Suprapubic skin (tissue), 4 donors: ENCODE measurements around the gene THBS3.

Experiments used
- EP300 ChIP-seq: sonication (generic); formaldehyde crosslinking; IDR thresholded peaks from one replicate; pipeline ENCODE4 v1.6.1; 2017; ENCODE audit warnings: antibody characterized with exemption
- POLR2A ChIP-seq, 2 donors: fragments of 450-650 bp; IDR thresholded peaks; one replicate each; pipeline ENCODE4 v1.6.1; 2017; ENCODE audit warnings: antibody characterized with exemption in 2 of 2, mild to moderate bottlenecking in 2 of 2, moderate library complexity in 2 of 2
- POLR2AphosphoS5 ChIP-seq, 3 donors: sonication (generic); formaldehyde crosslinking; IDR thresholded peaks; one replicate each; pipeline ENCODE4 v1.6.1; 2017; ENCODE audit warnings: antibody characterized with exemption in 3 of 3
- TF ChIP-seq, protein P1 (sequence below), 2 donors: fragments of 200-600 bp in 1 of 2; fragments of 450-650 bp in 1 of 2; sonication (generic) in 1 of 2; IDR thresholded peaks; one replicate each; pipeline ENCODE4 v1.5.1; 2016 to 2019; ENCODE audit warnings: antibody characterized with exemption in 2 of 2, mild to moderate bottlenecking in 1 of 2, moderate library complexity in 1 of 2

DNA sequence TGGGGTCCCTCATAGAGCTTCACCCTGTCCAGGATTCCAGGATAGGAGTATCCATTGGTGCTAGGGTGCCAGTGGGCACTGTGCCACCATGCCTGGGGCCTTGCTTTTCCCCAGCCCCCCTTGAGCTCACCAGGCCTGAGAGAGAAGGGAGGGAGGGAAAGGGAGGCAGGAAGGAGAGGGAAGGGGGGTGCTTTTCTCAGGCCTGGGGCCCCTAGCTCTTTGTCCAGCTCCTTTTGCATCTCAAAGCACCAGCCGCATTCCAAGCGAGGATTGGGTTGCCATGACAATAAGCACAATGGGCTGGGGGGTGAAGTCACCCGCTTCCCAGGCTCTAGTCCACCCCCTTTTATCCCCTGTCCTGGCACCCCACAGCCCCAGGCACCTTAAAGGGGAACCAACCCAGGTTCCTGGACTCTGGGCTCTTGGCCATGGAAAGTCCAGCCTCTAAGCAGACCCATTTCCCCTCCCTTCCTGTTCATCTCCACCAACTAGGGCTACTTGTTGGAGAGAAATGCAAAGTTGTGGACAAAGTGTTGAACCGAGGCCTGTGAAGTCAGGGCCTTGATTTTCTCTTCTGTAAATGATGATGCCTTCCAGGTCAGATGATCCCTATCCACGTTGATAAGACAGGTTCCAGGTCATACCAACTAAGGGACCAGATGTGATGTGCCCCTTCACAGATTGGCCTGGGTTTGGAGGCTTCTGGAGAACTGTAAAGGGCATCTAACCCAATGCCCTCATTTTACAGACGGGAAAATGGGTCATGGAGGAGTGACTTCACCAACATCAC, 11.4 kb downstream of the THBS3 start:
- TF ChIP-seq POLR2A (IDR thresholded peaks at IDR 0.05) (no peak), POLR2AphosphoS5 (IDR thresholded peaks at IDR 0.05) (no peak), EP300 (no peak)
- TF ChIP-seq, protein P1, sequence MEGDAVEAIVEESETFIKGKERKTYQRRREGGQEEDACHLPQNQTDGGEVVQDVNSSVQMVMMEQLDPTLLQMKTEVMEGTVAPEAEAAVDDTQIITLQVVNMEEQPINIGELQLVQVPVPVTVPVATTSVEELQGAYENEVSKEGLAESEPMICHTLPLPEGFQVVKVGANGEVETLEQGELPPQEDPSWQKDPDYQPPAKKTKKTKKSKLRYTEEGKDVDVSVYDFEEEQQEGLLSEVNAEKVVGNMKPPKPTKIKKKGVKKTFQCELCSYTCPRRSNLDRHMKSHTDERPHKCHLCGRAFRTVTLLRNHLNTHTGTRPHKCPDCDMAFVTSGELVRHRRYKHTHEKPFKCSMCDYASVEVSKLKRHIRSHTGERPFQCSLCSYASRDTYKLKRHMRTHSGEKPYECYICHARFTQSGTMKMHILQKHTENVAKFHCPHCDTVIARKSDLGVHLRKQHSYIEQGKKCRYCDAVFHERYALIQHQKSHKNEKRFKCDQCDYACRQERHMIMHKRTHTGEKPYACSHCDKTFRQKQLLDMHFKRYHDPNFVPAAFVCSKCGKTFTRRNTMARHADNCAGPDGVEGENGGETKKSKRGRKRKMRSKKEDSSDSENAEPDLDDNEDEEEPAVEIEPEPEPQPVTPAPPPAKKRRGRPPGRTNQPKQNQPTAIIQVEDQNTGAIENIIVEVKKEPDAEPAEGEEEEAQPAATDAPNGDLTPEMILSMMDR (IDR thresholded peaks at IDR 0.05): no peak
